Choroid plexus epithelial cell (primary cell): ENCODE data around the gene MYOG.
A peak's percentile ranks its signal among the peaks of the same experiment; 100 is the strongest.

Source experiments
- DNase-seq: peaks from one replicate; pipeline ENCODE4 v3.0.0-alpha.2; 2010; ENCODE audit warnings: low read depth
- H3K4me3 ChIP-seq: 2 replicates; pipeline ENCODE4 v1.5.1; 2011; ENCODE audit warnings: low read depth, mild to moderate bottlenecking, control low read depth, low read length, moderate library complexity
- CTCF ChIP-seq: conservative IDR thresholded peaks from 2 replicates; pipeline ENCODE4 v1.5.1; 2011; ENCODE audit warnings: low read depth, mild to moderate bottlenecking, control low read depth, inconsistent platforms, low read length, moderate library complexity

Gene MYOG

DNA sequence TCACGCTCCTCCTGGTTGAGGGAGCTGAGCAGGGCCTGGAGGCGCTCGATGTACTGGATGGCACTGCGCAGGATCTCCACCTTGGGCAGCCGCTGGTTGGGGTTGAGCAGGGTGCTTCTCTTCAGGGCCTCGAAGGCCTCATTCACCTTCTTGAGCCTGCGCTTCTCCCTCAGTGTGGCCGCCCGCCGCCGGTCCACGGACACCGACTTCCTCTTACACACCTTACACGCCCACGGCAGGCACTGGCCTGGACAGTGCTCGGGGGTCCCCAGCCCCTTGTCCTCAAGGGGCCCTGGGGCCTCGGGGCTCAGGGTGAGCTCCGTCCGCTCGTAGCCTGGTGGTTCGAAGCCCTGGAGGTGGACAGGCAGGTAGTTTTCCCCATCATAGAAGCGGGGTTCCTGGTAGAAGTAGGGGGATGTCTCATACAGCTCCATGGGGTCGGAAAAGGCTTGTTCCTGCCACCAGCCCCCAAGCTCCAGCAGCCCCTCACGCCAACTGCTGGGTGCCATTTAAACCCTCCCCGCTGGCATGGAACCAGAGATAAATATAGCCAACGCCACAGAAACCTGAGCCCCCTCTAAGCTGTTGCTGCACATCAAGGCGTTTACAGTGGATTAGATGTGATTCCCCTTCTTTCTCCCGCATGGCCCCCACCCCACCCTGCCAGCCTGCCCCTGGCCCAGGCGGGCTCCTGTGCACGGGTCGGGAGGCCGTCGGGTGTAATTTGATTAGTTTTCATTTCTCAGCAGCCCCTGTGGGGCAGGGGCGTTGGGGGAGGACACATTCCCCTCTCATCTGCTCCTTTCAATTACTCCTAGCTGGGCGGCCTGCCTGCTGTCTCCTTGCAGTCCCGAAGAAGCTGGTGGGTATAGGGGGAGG is at the start of gene MYOG:
TSS of gene MYOG (minus strand) at position 485 of the 879 bp plus-strand sequence. CDS start at position 434, 51 bp downstream.
- TF ChIP-seq CTCF: no peak
- DNase-seq: no peak

GRCh38 chr1:203133970-203134725 is 48.3 kb upstream of the MYOG start:
- TF ChIP-seq CTCF: no peak
- DNase-seq: peak; percentile 23
- H3K4me3 ChIP-seq: no peak overlapping the region

More for the DNA sequence above, at the start of gene MYOG:
- no peak within 1 kb of the TSS for H3K4me3 ChIP-seq

DNA sequence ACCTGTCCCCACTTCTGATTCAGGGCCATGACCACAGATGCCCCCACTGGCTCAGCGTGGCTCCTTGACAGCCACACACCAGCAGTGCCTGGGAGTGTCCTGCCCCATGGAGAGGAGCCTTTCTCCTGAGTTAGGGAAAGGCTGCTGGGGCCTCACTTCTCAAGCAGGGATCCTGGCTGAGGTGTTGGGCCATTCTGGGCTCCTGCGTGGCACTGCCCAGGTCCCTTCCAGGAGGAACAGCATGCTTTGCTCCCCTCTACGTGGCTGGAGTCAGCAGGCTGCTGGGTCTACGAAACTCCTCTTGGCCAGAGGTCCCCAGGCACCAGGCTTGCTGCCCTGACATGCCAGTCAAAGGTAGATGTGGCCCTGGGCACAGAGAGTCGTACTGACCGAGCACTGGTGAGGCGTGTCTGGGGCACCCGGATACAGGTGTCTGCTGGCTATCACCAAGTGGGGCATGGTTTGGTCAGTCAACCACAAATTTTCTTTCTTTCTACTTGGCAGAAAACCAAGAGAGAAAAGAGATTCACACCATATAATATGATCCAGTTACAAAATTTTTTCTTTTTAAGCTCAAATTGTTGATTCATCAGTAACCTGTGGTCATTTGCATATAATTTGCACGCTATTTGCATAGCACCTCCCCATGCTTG is 45.9 kb upstream of the MYOG start:
- DNase-seq: no peak
- no peak overlapping the region for H3K4me3 ChIP-seq
- no peak for TF ChIP-seq CTCF

DNA sequence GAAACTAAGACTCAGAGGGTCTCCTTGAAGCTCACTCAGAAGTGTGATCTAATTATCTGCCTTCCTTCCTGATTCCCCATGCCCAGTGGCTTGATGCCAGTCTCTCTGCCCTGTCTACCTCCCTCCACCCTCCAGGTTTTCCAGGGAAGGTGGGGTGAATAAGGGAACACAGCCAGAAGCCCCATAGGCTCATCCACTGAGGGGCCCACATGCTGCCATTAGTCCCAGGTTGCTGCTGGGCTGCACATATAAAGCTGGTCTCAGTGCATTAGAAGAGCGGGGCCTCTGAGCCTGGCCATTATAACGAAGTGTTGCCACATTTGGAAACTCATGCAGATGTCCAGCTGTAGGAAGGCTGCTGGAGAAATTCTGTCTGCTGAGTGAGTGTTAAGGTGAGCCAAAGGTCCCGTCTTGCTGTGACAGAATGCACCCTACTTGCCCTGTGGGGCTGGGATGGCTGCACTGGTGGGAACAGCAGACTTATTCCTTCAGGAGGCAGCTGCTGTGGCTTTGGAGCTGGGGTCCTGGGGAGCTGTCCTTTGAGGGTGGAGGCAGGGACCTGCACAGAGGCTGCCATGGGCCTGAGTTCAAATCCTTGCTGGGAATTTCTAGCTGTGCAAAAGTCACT is 44.7 kb upstream of the MYOG start:
- H3K4me3 ChIP-seq: no peak overlapping the region
- no peak for DNase-seq
- no peak for TF ChIP-seq CTCF

DNA sequence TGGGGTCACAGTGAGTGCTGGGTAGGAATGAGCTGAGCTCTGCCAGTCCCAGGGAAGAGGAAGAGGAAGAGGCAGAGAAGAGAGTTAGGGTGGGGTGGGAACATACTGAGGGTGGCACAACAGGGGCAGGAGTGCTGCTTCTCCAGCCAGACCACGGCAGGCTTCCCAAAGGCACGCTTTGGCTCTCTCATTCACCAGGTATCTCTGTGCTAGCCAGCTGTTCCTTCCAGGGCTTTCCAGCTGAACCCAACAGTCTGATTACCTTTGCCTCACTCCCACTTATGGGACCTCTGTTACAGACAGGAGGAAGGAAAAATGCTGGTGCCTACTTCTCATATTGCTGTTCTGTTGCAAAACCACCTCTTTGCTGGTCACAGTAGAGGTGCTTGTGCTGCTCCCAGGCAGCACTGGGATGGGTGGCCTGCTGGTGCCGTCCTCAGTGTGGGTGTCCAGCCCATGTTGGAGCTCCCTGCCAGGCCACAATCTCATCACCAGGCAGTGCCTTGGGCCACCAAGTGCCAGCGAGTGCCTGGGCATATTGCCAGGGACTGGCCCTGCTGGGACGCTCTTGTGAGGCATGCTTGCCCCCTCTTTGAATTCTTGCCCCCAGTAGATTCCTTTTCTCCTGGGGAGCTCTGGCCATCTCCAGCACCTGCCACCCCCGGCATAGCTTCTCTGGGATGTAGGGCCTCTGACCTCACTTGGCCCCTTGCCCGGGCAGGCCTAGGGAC is 43.9 kb upstream of the MYOG start:
- H3K4me3 ChIP-seq: no peak overlapping the region
- no peak for TF ChIP-seq CTCF
- DNase-seq: no peak
